Liver (tissue), 3 donors: ENCODE results near the gene LRMDA.

ENCODE experiments used
- CTCF ChIP-seq: fragments of 150-350 bp; IDR thresholded peaks from 2 replicates; pipeline ENCODE4 v1.5.1; 2017; ENCODE audit warnings: improper control_type of control experiment, low read depth, low read length; ENCODE audit not compliant: missing input control
- EGR1 ChIP-seq, 2 donors: IDR thresholded peaks; 2 replicates each; pipeline ENCODE4 v1.6.1; 2016 to 2018; ENCODE audit warnings: antibody characterized with exemption in 2 of 2, low read depth in 2 of 2
- FOXA1 ChIP-seq: IDR thresholded peaks from 2 replicates; pipeline ENCODE4 v1.6.1; 2016; ENCODE audit warnings: antibody characterized with exemption
- FOXA2 ChIP-seq: IDR thresholded peaks from 2 replicates; pipeline ENCODE4 v1.6.1; 2016; ENCODE audit warnings: antibody characterized with exemption
- GABPA ChIP-seq, 2 donors: IDR thresholded peaks in 1 of 2; conservative IDR thresholded peaks in 1 of 2; 2 replicates each; pipeline ENCODE4 v1.6.1; 2016; ENCODE audit warnings: antibody characterized with exemption in 2 of 2, mild to moderate bottlenecking in 1 of 2, moderate library complexity in 1 of 2
- JUND ChIP-seq, 2 donors: IDR thresholded peaks; 2 replicates each; pipeline ENCODE4 v1.6.1; 2016; ENCODE audit warnings: antibody characterized with exemption in 2 of 2
- RAD21 ChIP-seq, 2 donors: IDR thresholded peaks; 2 replicates each; pipeline ENCODE4 v1.6.1; 2016; ENCODE audit warnings: antibody characterized with exemption in 2 of 2, mild to moderate bottlenecking in 2 of 2
- REST ChIP-seq: IDR thresholded peaks from 2 replicates; pipeline ENCODE4 v1.6.1; 2016; ENCODE audit warnings: antibody characterized with exemption, mild to moderate bottlenecking
- RXRA ChIP-seq, 2 donors: IDR thresholded peaks; 2 replicates each; pipeline ENCODE4 v1.6.1; 2017 to 2018; ENCODE audit warnings: antibody characterized with exemption in 2 of 2, mild to moderate bottlenecking in 1 of 2
- SP1 ChIP-seq: IDR thresholded peaks from 2 replicates; pipeline ENCODE4 v1.6.1; 2018; ENCODE audit warnings: antibody characterized with exemption, mild to moderate bottlenecking
- TAF1 ChIP-seq: conservative IDR thresholded peaks from 2 replicates; pipeline ENCODE4 v1.6.1; 2016; ENCODE audit warnings: antibody characterized with exemption, mild to moderate bottlenecking
- YY1 ChIP-seq: IDR thresholded peaks from 2 replicates; pipeline ENCODE4 v1.6.1; 2016; ENCODE audit warnings: antibody characterized with exemption, mild to moderate bottlenecking
- ZBTB33 ChIP-seq: IDR thresholded peaks from 2 replicates; pipeline ENCODE4 v1.6.1; 2016; ENCODE audit warnings: antibody characterized with exemption
- TF ChIP-seq, protein P1 (sequence below): IDR thresholded peaks from 2 replicates; pipeline ENCODE4 v1.6.1; 2016; ENCODE audit warnings: antibody characterized with exemption
- donor health status: healthy.
- donor health status: healthy.

GRCh38 chr10:76234499-76235226, 803.2 kb downstream of the LRMDA start:
- TF ChIP-seq CTCF (no peak), EGR1 (IDR thresholded peaks at IDR 0.05; ENCODE audit: low read depth in 2 of 2) (no peak), REST (no peak), GABPA (IDR thresholded peaks at IDR 0.05 in 1 of 2, conservative IDR thresholded peaks at IDR 0.05 in 1 of 2) (no peak), RAD21 (IDR thresholded peaks at IDR 0.05) (no peak), TAF1 (no peak), YY1 (no peak), SP1 (no peak), JUND (IDR thresholded peaks at IDR 0.05) (no peak), FOXA1 (no peak), FOXA2 (no peak), ZBTB33 (no peak), RXRA (IDR thresholded peaks at IDR 0.05) (no peak)
- TF ChIP-seq, protein P1, sequence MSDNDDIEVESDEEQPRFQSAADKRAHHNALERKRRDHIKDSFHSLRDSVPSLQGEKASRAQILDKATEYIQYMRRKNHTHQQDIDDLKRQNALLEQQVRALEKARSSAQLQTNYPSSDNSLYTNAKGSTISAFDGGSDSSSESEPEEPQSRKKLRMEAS = no peak
